ENCODE results near the gene TRIM7.

- TF ChIP-seq, protein P1, sequence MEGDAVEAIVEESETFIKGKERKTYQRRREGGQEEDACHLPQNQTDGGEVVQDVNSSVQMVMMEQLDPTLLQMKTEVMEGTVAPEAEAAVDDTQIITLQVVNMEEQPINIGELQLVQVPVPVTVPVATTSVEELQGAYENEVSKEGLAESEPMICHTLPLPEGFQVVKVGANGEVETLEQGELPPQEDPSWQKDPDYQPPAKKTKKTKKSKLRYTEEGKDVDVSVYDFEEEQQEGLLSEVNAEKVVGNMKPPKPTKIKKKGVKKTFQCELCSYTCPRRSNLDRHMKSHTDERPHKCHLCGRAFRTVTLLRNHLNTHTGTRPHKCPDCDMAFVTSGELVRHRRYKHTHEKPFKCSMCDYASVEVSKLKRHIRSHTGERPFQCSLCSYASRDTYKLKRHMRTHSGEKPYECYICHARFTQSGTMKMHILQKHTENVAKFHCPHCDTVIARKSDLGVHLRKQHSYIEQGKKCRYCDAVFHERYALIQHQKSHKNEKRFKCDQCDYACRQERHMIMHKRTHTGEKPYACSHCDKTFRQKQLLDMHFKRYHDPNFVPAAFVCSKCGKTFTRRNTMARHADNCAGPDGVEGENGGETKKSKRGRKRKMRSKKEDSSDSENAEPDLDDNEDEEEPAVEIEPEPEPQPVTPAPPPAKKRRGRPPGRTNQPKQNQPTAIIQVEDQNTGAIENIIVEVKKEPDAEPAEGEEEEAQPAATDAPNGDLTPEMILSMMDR (IDR thresholded peaks at IDR 0.05): no peak
- no peak for TF ChIP-seq ZFX (IDR thresholded peaks at IDR 0.05; ENCODE audit: borderline replicate concordance)
Observed at GRCh38 chr5:181151146-181151545, 53.9 kb downstream of the TRIM7 start.
